ENCODE results near the gene NNT.

NNT gene

DNA sequence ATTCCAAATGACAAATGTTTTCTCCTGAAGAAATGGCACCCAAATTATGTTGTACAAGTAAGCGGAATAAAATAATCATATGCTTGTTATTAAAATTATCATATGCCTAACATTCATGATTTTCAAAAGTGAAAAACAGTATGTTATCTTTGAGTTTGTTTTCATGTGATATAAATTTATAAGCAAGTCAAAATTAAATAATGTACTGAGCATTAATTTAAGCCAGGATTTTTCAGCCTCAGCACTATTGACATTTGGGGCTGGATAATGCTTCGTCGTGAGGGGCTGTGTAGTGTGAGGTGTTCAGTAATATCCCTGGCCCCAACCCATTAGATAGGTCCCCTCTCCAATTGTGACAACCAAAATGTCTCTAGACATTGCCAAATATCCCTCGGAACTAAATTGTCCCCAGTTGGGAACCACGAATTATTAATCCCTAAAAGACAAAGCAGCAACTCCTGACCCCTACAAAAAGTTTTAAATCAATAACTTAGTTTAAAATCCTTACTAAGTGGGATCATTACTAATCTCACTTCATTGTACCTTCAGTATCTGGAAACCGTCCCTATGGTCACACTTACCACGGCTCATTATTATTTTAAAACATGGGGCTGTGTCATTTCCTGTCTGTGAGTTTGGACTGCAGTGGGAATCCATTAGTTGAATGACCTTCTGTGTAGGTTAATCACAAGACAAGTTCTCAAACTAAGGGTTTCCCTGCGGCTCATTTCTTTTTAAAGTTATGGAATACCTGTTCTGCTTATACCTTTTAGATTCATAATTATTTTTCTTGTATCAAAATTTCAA lies 1.3 kb upstream of the NNT start:
- H3K27ac ChIP-seq = peak overlapping the region; percentile 93 to 95
- DNase-seq = no peak
- H3K27me3 ChIP-seq = no peaks in the 10 kb centered on the region
- peaks cover 0 to 30% (median 6%) of the 10 kb centered on the region in 4 donors for H3K4me1 ChIP-seq
- TF ChIP-seq, protein P1, sequence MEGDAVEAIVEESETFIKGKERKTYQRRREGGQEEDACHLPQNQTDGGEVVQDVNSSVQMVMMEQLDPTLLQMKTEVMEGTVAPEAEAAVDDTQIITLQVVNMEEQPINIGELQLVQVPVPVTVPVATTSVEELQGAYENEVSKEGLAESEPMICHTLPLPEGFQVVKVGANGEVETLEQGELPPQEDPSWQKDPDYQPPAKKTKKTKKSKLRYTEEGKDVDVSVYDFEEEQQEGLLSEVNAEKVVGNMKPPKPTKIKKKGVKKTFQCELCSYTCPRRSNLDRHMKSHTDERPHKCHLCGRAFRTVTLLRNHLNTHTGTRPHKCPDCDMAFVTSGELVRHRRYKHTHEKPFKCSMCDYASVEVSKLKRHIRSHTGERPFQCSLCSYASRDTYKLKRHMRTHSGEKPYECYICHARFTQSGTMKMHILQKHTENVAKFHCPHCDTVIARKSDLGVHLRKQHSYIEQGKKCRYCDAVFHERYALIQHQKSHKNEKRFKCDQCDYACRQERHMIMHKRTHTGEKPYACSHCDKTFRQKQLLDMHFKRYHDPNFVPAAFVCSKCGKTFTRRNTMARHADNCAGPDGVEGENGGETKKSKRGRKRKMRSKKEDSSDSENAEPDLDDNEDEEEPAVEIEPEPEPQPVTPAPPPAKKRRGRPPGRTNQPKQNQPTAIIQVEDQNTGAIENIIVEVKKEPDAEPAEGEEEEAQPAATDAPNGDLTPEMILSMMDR (IDR thresholded peaks at IDR 0.05) = no peak
- intact Hi-C loops (cut with DNase I; ENCODE audit: low total_unique reads) = loop anchor here (2.0 to 10.0 kb wide), 2 partner anchors 45 to 117 kb away; partner anchors contain the start of genes PAIP1 and TMEM267
- no peaks in the 10 kb centered on the region for H3K36me3 ChIP-seq
- H3K9me3 ChIP-seq = no peaks in the 10 kb centered on the region
- H3K4me3 ChIP-seq = peak overlapping the region; percentile 76 to 93

DNA sequence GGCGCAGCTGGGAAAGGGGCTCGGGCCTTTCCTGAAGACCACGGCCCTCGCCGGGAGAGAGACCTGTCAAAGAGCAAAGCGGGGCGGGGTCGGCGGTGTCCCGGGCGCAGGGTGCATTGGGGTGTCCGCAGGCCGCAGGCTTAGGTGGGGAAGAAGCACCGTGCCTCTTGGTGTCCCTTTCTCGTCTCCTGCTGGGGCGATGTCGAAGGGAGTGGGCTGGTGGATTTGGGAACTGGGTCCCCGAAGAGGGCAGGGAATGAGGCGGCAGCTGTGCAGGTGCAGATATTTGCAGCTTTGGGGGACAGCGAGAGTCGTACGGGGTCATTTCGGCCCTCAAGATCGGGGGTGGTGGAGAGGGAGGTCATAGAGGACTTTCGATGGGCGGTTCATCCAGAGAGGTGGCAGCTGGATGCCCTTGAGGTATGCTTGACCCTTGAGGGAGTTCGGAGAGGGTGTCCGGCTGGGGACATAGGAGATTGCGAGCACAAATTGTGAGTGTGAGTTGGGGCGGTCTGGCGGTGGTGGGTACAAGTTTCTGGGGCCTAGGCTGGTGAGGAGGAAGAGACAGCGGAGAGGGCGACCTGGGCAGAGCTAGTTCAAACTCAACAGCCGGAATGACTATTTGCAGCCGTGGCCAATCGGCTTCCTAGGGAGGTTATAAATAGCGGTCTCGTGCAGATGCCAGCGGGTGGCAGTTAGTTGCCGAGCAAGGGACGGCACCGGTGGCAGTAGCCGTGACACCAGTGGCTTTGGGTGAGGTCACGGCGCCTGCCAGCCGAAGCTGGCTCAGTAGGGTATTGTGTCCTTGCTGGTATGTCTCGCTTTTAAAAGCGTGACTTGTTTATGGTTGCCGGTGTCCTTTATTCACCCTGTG lies 601 bp downstream of the NNT start:
- TF ChIP-seq, protein P1 (IDR thresholded peaks at IDR 0.05) = no peak
- H3K4me1 ChIP-seq = peaks cover 0 to 30% (median 6%) of the 10 kb centered on the region in 4 donors
- H3K9me3 ChIP-seq = no peaks in the 10 kb centered on the region
- DNase-seq = peak; percentile 65 to 90
- intact Hi-C loops (cut with DNase I; ENCODE audit: low total_unique reads) = loop anchor here (2.0 to 10.0 kb wide), 2 partner anchors 47 to 119 kb away; partner anchors contain the start of genes PAIP1 and TMEM267
- H3K4me3 ChIP-seq = peak overlapping the region; percentile 76 to 93
- H3K36me3 ChIP-seq = peaks cover 0 to 4% (median 0%) of the 10 kb centered on the region in 3 donors
- peak overlapping the region; percentile 93 to 95 for H3K27ac ChIP-seq
- no peaks in the 10 kb centered on the region for H3K27me3 ChIP-seq

DNA sequence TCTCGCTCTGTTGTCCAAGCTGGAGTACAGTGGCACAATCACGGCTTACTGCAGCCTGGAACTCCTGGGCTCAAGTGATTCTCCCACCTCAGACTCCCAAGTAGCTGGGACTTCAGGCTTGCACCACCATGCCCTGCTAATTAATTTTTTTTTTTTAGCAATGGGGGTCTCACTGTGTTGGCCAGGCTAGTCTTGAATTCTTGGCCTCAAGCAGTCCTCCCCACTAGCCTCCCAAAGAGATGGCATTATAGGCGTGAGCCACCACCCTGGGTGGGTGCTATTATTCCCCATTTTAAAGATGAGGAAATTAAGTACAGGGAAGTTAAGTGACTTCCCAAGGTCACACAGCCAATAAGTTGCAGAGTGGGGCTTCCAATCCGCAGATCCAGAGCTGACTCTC lies 1.7 kb downstream of the NNT start:
- Histone ChIP-seq H3K4me3 (no peak overlapping the region), H3K27me3 (no peaks in the 10 kb centered on the region), H3K36me3 (peaks cover 4 to 8% (median 8%) of the 10 kb centered on the region in 3 donors), H3K27ac (peak overlapping the region in 1 of 2 donors; percentile 95), H3K4me1 (peaks cover 0 to 30% (median 6%) of the 10 kb centered on the region in 4 donors), H3K9me3 (no peaks in the 10 kb centered on the region)
- TF ChIP-seq, protein P1 (IDR thresholded peaks at IDR 0.05) = no peak
- no peak for DNase-seq
- intact Hi-C loops (cut with DNase I; ENCODE audit: low total_unique reads) = loop anchor here (10.0 kb wide), 1 partner anchor 120 kb away; the partner anchor contains the start of gene TMEM267

DNA sequence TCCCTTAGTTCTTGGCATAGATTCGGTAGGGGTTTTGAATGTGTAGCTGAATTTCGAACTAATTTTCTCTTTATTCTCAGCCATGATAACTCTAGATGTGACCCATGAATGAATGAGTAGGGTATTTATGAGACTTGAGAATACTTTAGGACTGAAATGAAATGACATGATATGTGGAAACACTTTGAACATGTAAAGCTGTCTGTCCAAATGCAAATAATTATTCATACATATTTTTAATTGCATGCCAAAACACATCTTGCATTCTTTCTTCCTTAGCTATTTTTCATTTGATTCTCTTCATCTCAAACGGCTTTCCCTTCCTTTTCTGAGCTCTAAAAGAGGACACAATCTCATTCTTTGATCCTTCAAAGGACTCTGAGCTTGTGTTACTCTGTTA lies 3.4 kb downstream of the NNT start:
- Histone ChIP-seq H3K36me3 (peaks cover 13 to 21% (median 17%) of the 10 kb centered on the region in 3 donors), H3K27ac (no peak overlapping the region), H3K9me3 (no peaks in the 10 kb centered on the region), H3K4me3 (no peak overlapping the region), H3K4me1 (peaks cover 0 to 20% (median 6%) of the 10 kb centered on the region in 4 donors), H3K27me3 (no peaks in the 10 kb centered on the region)
- no peak for DNase-seq
- intact Hi-C loops (cut with DNase I; ENCODE audit: low total_unique reads) = loop anchor here (10.0 kb wide), 1 partner anchor 122 kb away; the partner anchor contains the start of gene TMEM267
- TF ChIP-seq, protein P1 (IDR thresholded peaks at IDR 0.05) = no peak

DNA sequence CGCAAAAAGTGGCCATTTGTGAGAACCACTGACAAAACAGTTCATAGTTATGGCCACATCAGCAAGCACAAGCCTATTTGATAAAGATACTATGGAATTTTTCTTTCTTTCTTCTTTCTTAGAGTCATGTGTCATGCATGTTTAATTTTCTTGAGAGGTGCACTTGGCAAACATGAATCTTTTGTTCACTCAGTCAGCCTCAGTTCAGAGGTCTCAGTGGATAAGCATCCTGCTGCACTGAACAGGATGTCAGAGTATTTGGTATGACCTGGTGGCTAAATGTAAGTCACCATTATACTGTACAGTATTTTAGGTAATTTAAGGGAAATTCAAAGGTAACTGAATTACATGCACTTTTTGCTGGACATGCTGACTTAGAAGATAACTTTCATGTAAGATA lies 5.4 kb downstream of the NNT start:
- no peak overlapping the region for H3K27ac ChIP-seq
- intact Hi-C loops (cut with DNase I; ENCODE audit: low total_unique reads) = loop anchor here (10.0 kb wide), 1 partner anchor 124 kb away; the partner anchor contains the start of gene TMEM267
- no peak for DNase-seq
- no peaks in the 10 kb centered on the region for H3K27me3 ChIP-seq
- peaks cover 34 to 40% (median 34%) of the 10 kb centered on the region in 3 donors for H3K36me3 ChIP-seq
- H3K4me1 ChIP-seq = peaks cover 0 to 11% (median 3%) of the 10 kb centered on the region in 4 donors
- H3K9me3 ChIP-seq = no peaks in the 10 kb centered on the region
- H3K4me3 ChIP-seq = no peak overlapping the region
- TF ChIP-seq, protein P1 (IDR thresholded peaks at IDR 0.05) = no peak
